HG02571 (cell line): Measurements from ENCODE around the gene DYRK1A.
"Not testable (repeated sequence)": the region's sequence is repeated elsewhere in the genome, so short reads cannot be mapped to it uniquely, and the experiment has no call there.

ENCODE experiments used
- ATAC-seq: cut with Tn5 transposase; IDR thresholded peaks from one replicate; pipeline ENCODE4 v1.9.1; 2021; ENCODE audit warnings: mild to moderate bottlenecking, moderate library complexity; ENCODE audit not compliant: unreplicated experiment

Gene DYRK1A

GRCh38 chr21:37366482-37367316, at the start of gene DYRK1A:
Gene DYRK1A (plus strand): TSS chr21:37366773. CDS start chr21:37420375, 53,602 bp downstream.
- ATAC-seq: peak; percentile 65

- ATAC-seq: no peak
Observed at GRCh38 chr21:37319551-37319950, 47.0 kb upstream of the DYRK1A start.

GRCh38 chr21:37322084-37322483, 44.5 kb upstream of the DYRK1A start:
- no peak for ATAC-seq

GRCh38 chr21:37324558-37324957, 42.0 kb upstream of the DYRK1A start:
- ATAC-seq: no peak

GRCh38 chr21:37328147-37328546, 38.4 kb upstream of the DYRK1A start:
- not testable (repeated sequence) for ATAC-seq

GRCh38 chr21:37331411-37331810, 35.2 kb upstream of the DYRK1A start:
- no peak for ATAC-seq

GRCh38 chr21:37335053-37335452, 31.5 kb upstream of the DYRK1A start:
- ATAC-seq: no peak

- no peak for ATAC-seq
Observed at GRCh38 chr21:37337179-37337578, 29.4 kb upstream of the DYRK1A start.

GRCh38 chr21:37337831-37338230, 28.7 kb upstream of the DYRK1A start:
- no peak for ATAC-seq

- no peak for ATAC-seq
Observed at GRCh38 chr21:37338671-37339551, 27.7 kb upstream of the DYRK1A start.

- no peak for ATAC-seq
Observed at GRCh38 chr21:37339552-37339939, 27.0 kb upstream of the DYRK1A start.

- ATAC-seq: no peak
Observed at GRCh38 chr21:37341254-37341960, 25.2 kb upstream of the DYRK1A start.

- ATAC-seq: no peak
Observed at GRCh38 chr21:37342046-37342632, 24.4 kb upstream of the DYRK1A start.

GRCh38 chr21:37346841-37347430, 19.6 kb upstream of the DYRK1A start:
- ATAC-seq: no peak

- ATAC-seq: no peak
Observed at GRCh38 chr21:37348664-37349063, 17.9 kb upstream of the DYRK1A start.

- ATAC-seq: no peak
Observed at GRCh38 chr21:37350472-37350871, 16.1 kb upstream of the DYRK1A start.

GRCh38 chr21:37356706-37357105, 9.9 kb upstream of the DYRK1A start:
- ATAC-seq: no peak

- ATAC-seq: no peak
Observed at GRCh38 chr21:37357691-37358090, 8.9 kb upstream of the DYRK1A start.

GRCh38 chr21:37358397-37358796, 8.2 kb upstream of the DYRK1A start:
- ATAC-seq: no peak

- ATAC-seq: no peak
Observed at GRCh38 chr21:37363936-37364335, 2.6 kb upstream of the DYRK1A start.
